HCT116 (cell line): Measurements from ENCODE around the gene GLI3. TPM values are rescaled to one million over a fixed set of nuclear protein-coding genes. Genes with fewer than 3 reads are reported as not detected.

ENCODE experiments used
- ATAC-seq: fragments of 200-7000 bp; cut with Tn5 transposase; 2 replicates; pipeline ENCODE4 v1.9.1; 2020; ENCODE audit warnings: mild to moderate bottlenecking, moderate library complexity
- BruUV-seq: library from RNA; stranded (reverse); fragments of 400-500 nt; replicated peaks from 2 replicates; lab custom pipeline; 2021; lab: Mats Ljungman, UMichigan
- CTCF ChIA-PET: fragments of 300-600 bp; sonication (Branson Sonifier 250); formaldehyde crosslinking; loops from one replicate; lab custom pipeline; 2021; ENCODE audit warnings: antibody characterized with exemption; lab: Charles Lee
- POLR2A ChIA-PET: fragments of 300-600, 350-600 bp; sonication (Branson Sonifier 250); formaldehyde crosslinking; loops from one replicate; lab custom pipeline; 2021; ENCODE audit warnings: antibody characterized with exemption; lab: Charles Lee
- RAD21 ChIA-PET, 2 experiments: fragments of 300-600 bp; sonication (Branson Sonifier 250); formaldehyde crosslinking; loops; one replicate each; lab custom pipeline; 2023; ENCODE audit warnings: low total read pairs in 2 of 2; ENCODE audit not compliant: uncharacterized antibody in 2 of 2, unreplicated experiment in 2 of 2, low non-redundant PET in 1 of 2; lab: Charles Lee
- DNase-seq: peaks from one replicate; pipeline ENCODE4 v3.0.0-alpha.2; 2010; ENCODE audit warnings: low read depth, low spot score
- H2AFZ ChIP-seq: fragments of 200-600 bp; shearing (Covaris generic), sonication (generic); 2 replicates; pipeline ENCODE4 v1.6.1; 2017; ENCODE audit warnings: low read depth, mixed run types, mixed read lengths, antibody characterized with exemption, low read length; ENCODE audit not compliant: poor library complexity, severe bottlenecking
- H3K27ac ChIP-seq: 2 replicates; pipeline ENCODE4 v1.5.1; 2012; ENCODE audit warnings: low read depth, low read length
- H3K27me3 ChIP-seq: fragments of 200-600 bp; sonication (generic); 2 replicates; pipeline ENCODE4 v1.6.1; 2016; ENCODE audit warnings: mixed run types, low read length, mixed read lengths; ENCODE audit not compliant: insufficient read depth
- H3K36me3 ChIP-seq, 2 experiments: fragments of 200-500 bp in 1 of 2; fragments of 200-600 bp in 1 of 2; sonication (Bioruptor generic) in 1 of 2; sonication (generic) in 1 of 2; 2 replicates each; pipeline versions ENCODE4 v1.5.1 to v1.6.1; 2014 to 2016; ENCODE audit warnings: low read length in 2 of 2, inconsistent platforms in 1 of 2, mixed read lengths in 1 of 2, mixed run types in 1 of 2; ENCODE audit not compliant: insufficient read depth in 2 of 2, control insufficient read depth in 1 of 2
- H3K4me1 ChIP-seq, 2 experiments: fragments of 200-600 bp in 1 of 2; sonication (generic) in 1 of 2; 2 replicates each; pipeline versions ENCODE4 v1.5.1 to v1.6.1; 2012 to 2017; ENCODE audit warnings: low read length in 2 of 2, inconsistent platforms in 1 of 2, mild to moderate bottlenecking in 1 of 2, mixed read lengths in 1 of 2, mixed run types in 1 of 2, moderate library complexity in 1 of 2; ENCODE audit not compliant: insufficient read depth in 2 of 2, control insufficient read depth in 1 of 2
- H3K4me2 ChIP-seq: fragments of 200-600 bp; sonication (generic); 2 replicates; pipeline ENCODE4 v1.6.1; 2017; ENCODE audit warnings: mixed run types, low read length, mixed read lengths
- H3K4me3 ChIP-seq, 2 experiments: fragments of 200-600 bp in 1 of 2; sonication (generic) in 1 of 2; replicated peaks in 1 of 2; 2 replicates each; pipeline ENCODE4 v1.5.1; 2011 to 2016; ENCODE audit warnings: low read length in 2 of 2, control low read depth in 1 of 2, low read depth in 1 of 2, mild to moderate bottlenecking in 1 of 2, mixed read lengths in 1 of 2, mixed run types in 1 of 2
- H3K79me2 ChIP-seq: fragments of 200-600 bp; sonication (generic); 2 replicates; pipeline ENCODE4 v1.6.1; 2017; ENCODE audit warnings: mild to moderate bottlenecking, mixed run types, low read length, moderate library complexity, mixed read lengths; ENCODE audit not compliant: insufficient read depth
- H3K9ac ChIP-seq: fragments of 200-600 bp; sonication (generic); 2 replicates; pipeline ENCODE4 v1.6.1; 2016; ENCODE audit warnings: low read length, mixed read lengths
- H3K9me2 ChIP-seq: fragments of 200-600 bp; sonication (generic), shearing (Covaris generic); 2 replicates; pipeline ENCODE4 v1.6.1; 2017; ENCODE audit warnings: mixed run types, mild to moderate bottlenecking, moderate library complexity; ENCODE audit not compliant: insufficient read depth
- H3K9me3 ChIP-seq, 2 experiments: fragments of 200-500 bp in 1 of 2; fragments of 200-600 bp in 1 of 2; sonication (Bioruptor generic) in 1 of 2; sonication (generic) in 1 of 2; 2 replicates each; pipeline ENCODE4 v1.6.1; 2014 to 2017; ENCODE audit warnings: low read length in 2 of 2, mixed read lengths in 2 of 2, inconsistent platforms in 1 of 2, low read depth in 1 of 2, mild to moderate bottlenecking in 1 of 2, mixed run types in 1 of 2, moderate library complexity in 1 of 2; ENCODE audit not compliant: control insufficient read depth in 1 of 2, insufficient read depth in 1 of 2
- H4K20me1 ChIP-seq: fragments of 200-600 bp; sonication (generic), shearing (Covaris generic); 2 replicates; pipeline ENCODE4 v1.6.1; 2017; ENCODE audit warnings: mixed run types, mild to moderate bottlenecking, moderate library complexity; ENCODE audit not compliant: insufficient read depth
- CBX3 ChIP-seq: IDR thresholded peaks from 2 replicates; pipeline ENCODE4 v1.6.1; 2012; ENCODE audit warnings: low read depth
- CEBPB ChIP-seq: IDR thresholded peaks from 2 replicates; pipeline ENCODE4 v1.6.1; 2012; ENCODE audit warnings: low read depth
- EGR1 ChIP-seq: IDR thresholded peaks from 2 replicates; pipeline ENCODE4 v1.6.1; 2012; ENCODE audit warnings: low read depth
- JUND ChIP-seq: IDR thresholded peaks from 2 replicates; pipeline ENCODE4 v1.6.1; 2012
- POLR2AphosphoS5 ChIP-seq: IDR thresholded peaks from 2 replicates; pipeline ENCODE4 v1.6.1; 2011; ENCODE audit warnings: mild to moderate bottlenecking, low read depth, low read length, moderate library complexity
- SIN3A ChIP-seq: IDR thresholded peaks from 2 replicates; pipeline ENCODE4 v1.6.1; 2012; ENCODE audit warnings: low read depth
- SP1 ChIP-seq: IDR thresholded peaks from 2 replicates; pipeline ENCODE4 v1.6.1; 2012; ENCODE audit warnings: low read depth
- YY1 ChIP-seq: IDR thresholded peaks from 2 replicates; pipeline ENCODE4 v1.6.1; 2011; ENCODE audit warnings: low read length, low read depth, moderate library complexity, mild to moderate bottlenecking; ENCODE audit not compliant: insufficient replicate concordance; ENCODE audit errors: extremely low read depth
- ZNF274 ChIP-seq: fragments of 200-500 bp; sonication (Bioruptor generic); IDR thresholded peaks from 2 replicates; pipeline ENCODE4 v1.6.1; 2014; ENCODE audit warnings: mild to moderate bottlenecking, low read depth, low read length, inconsistent platforms
- intact Hi-C: fragments of 100-400 bp; cut with micrococcal nuclease; formaldehyde crosslinking; loops from 2 replicates; pipeline ENCODE4 v1.10.0; 2022
- total RNA-seq: library from RNA; stranded (reverse); gene quantifications from one replicate; pipeline ENCODE4 v1.2.1, GENCODE V29; 2021; ENCODE audit not compliant: unreplicated experiment
- TF ChIP-seq, protein P1 (sequence below): IDR thresholded peaks from 2 replicates; pipeline ENCODE4 v1.6.1; 2012
- TF ChIP-seq, protein P2 (sequence below): IDR thresholded peaks from 2 replicates; pipeline ENCODE4 v1.6.1; 2012

The GLI3 gene
- total RNA-seq, 1 experiment from 2014 or later, result 0.07 TPM

DNA sequence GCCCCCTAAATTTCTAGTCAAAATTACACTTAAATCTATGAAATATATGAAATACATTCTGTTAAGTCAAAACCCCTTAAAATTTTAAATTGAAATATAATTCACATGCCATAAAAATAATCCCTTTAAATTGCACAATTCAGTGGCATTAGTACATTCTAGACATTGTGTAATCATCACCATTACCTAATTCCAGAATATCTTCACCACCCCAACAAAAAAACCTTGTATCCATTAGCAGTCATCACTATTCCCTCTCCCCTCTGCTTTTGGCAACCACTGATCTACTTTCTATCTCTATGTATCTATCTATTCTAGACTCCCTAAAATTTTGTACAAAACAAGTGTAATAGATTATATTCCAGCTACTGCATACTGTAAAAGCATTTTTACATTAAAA lies 261.2 kb downstream of the GLI3 start:
- no peak for TF ChIP-seq SIN3A
- no peak for TF ChIP-seq POLR2AphosphoS5
- TF ChIP-seq, protein P1, sequence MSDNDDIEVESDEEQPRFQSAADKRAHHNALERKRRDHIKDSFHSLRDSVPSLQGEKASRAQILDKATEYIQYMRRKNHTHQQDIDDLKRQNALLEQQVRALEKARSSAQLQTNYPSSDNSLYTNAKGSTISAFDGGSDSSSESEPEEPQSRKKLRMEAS, result no peak
- TF ChIP-seq, protein P2, sequence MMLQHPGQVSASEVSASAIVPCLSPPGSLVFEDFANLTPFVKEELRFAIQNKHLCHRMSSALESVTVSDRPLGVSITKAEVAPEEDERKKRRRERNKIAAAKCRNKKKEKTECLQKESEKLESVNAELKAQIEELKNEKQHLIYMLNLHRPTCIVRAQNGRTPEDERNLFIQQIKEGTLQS, result no peak
- TF ChIP-seq, all 23 proteins: peak for 0
- Histone ChIP-seq H2AFZ (no peak overlapping the region), H3K36me3 (no peaks in the 10 kb centered on the region), H3K9me3 (no peaks in the 10 kb centered on the region), H3K4me1 (no peaks in the 10 kb centered on the region), H3K9ac (no peak overlapping the region), H3K4me3 (no peak overlapping the region), H3K79me2 (no peaks in the 10 kb centered on the region), H3K4me2 (no peak overlapping the region), H3K27me3 (peaks cover 27% of the 10 kb centered on the region), H3K9me2 (no peaks in the 10 kb centered on the region), H3K27ac (no peak overlapping the region), H4K20me1 (no peaks in the 10 kb centered on the region)
- DNase-seq (no peak), ATAC-seq (no peak)
- CTCF ChIA-PET, result interaction anchor here (0.7 kb wide), 1 partner anchor 901 kb away, joined by 3 read pairs; no protein-coding TSS in a partner anchor
- BruUV-seq, result no TSS peak
- RAD21 ChIA-PET, result no interaction called here
- intact Hi-C loops, result loop anchor here (10.0 kb wide), 2 partner anchors 719 to 909 kb away; no protein-coding TSS in a partner anchor
- POLR2A ChIA-PET, result no interaction called here

DNA sequence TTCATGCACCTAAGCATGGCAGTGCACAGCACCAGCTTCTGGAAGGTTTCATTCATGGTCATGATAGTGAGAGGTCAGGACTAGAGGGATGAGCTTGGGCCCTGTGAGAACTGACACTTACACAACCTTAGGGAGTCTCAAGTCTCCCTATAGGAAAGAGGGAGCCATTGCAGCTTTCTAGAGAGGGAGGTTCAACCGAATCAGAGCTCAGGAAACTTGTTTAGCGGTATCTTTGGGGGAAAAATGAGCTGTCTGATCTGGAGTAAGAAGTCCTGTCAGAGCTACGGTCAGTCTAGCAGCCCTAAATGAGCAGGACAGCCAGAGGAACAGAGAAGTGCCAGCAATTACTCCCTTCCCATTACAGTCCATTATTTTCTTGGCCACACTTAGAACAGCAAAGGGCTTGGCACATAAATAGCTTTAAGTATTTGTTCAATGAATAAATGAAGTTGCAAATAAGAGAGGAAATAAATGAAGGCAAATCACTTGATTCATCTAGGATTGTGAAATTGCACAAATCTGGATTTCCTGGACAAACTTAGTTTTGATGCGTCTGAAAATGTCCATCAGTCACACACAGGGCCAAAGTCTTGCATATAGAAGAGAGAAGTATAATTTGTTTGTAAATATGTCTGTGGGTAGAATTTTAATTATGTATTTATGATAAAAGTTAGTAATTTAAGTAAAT lies 262.0 kb downstream of the GLI3 start:
- Histone ChIP-seq H3K9me2 (no peaks in the 10 kb centered on the region), H3K27ac (no peak overlapping the region), H3K36me3 (no peaks in the 10 kb centered on the region), H3K9ac (no peak overlapping the region), H3K9me3 (no peaks in the 10 kb centered on the region), H3K4me1 (no peaks in the 10 kb centered on the region), H2AFZ (no peak overlapping the region), H3K79me2 (no peaks in the 10 kb centered on the region), H4K20me1 (no peaks in the 10 kb centered on the region), H3K27me3 (peaks cover 24% of the 10 kb centered on the region), H3K4me3 (no peak overlapping the region), H3K4me2 (no peak overlapping the region)
- intact Hi-C loops, result loop anchor here (10.0 kb wide), 2 partner anchors 720 to 910 kb away; no protein-coding TSS in a partner anchor
- TF ChIP-seq YY1, result no peak
- TF ChIP-seq CBX3, result no peak
- no peak for TF ChIP-seq CEBPB
- no peak for TF ChIP-seq EGR1
- no peak for TF ChIP-seq SP1
- TF ChIP-seq, protein P1, result no peak
- TF ChIP-seq ZNF274, result no peak
- TF ChIP-seq JUND, result no peak
- ChIA-PET RAD21 (no interaction called here), POLR2A (no interaction called here), CTCF (interaction anchor here (0.7 to 2.4 kb wide), 3 partner anchors 9 to 34 kb away, joined by 3 to 7 read pairs (median 3); no protein-coding TSS in a partner anchor)
- ATAC-seq (no peak), DNase-seq (no peak)
- BruUV-seq, result no TSS peak
